Measurements from ENCODE around the gene SORL1. TPM values are rescaled to one million over a fixed set of nuclear protein-coding genes. Genes with fewer than 3 reads are reported as not detected.

Gene SORL1
- total and polyA plus RNA-seq, 2 of the 8 experiments (the other 6 are each of a cell fraction or from before 2014, with no cell fraction given), result 38.1 to 65.5 TPM

GRCh38 chr11:121478226-121478894, 26.2 kb downstream of the SORL1 start:
- Histone ChIP-seq H3K4me2 (ENCODE audit: insufficient read depth in 1 of 2, low read depth in 2 of 2, low read length in 2 of 2) (peak overlapping the region; percentile 58 to 69), H3K4me3 (ENCODE audit: extremely low read depth in 1 of 4, insufficient read depth in 2 of 4, low read depth in 3 of 4, low read length in 4 of 4) (0 out of 8 replicates have a peak overlapping the region, but pooled peaks of 1 of the 4 experiments have one; percentile 43), H3K79me2 (ENCODE audit: control insufficient read depth in 1 of 2, insufficient read depth in 2 of 2, low read length in 2 of 2) (peaks cover 0 to 35% of the 10 kb centered on the region in 2 experiments; a peak in 2 of 4 replicates), H2BK5ac (ENCODE audit: low read depth, low read length) (peak overlapping the region; percentile 100), H3K14ac (ENCODE audit: insufficient read length) (peak overlapping the region; percentile 91), H4K20me1 (replicated peaks in 1 of 2; ENCODE audit: control insufficient read depth in 1 of 2, insufficient read depth in 2 of 2, low read length in 2 of 2) (peaks cover 0 to 4% of the 10 kb centered on the region in 2 experiments), H2AK5ac (ENCODE audit: low read depth, low read length) (peak overlapping the region; percentile 100), H3K4me1 (replicated peaks in 1 of 4; ENCODE audit: control insufficient read depth in 3 of 4, insufficient read depth in 4 of 4, low read length in 3 of 4) (peaks cover 16 to 34% (median 28%) of the 10 kb centered on the region in 4 experiments), H3K27me3 (replicated peaks in 1 of 4; ENCODE audit: control insufficient read depth in 3 of 4, extremely low read depth in 1 of 4, insufficient read depth in 3 of 4, low read length in 3 of 4) (no peaks in the 10 kb centered on the region), H3K27ac (ENCODE audit: low read depth, low read length) (peak overlapping the region; percentile 86), H4K8ac (ENCODE audit: extremely low read depth, insufficient read depth, low read length) (no peak overlapping the region), H3K4ac (replicated peaks; ENCODE audit: insufficient read length, low read depth, low read length) (peak overlapping the region; percentile 99), H3K79me1 (ENCODE audit: low read depth, low read length) (peaks cover 15% of the 10 kb centered on the region), H3K9ac (replicated peaks in 1 of 4; ENCODE audit: extremely low read depth in 1 of 4, low read depth in 3 of 4, low read length in 3 of 4) (peak overlapping the region in 2 of 4 experiments; percentile 16 to 57; a peak in 3 of 7 replicates), H3K23me2 (ENCODE audit: low read depth, low read length) (peaks cover 7% of the 10 kb centered on the region), H4K5ac (ENCODE audit: insufficient read length, low read depth, low read length) (peak overlapping the region; percentile 84), H2BK120ac (replicated peaks; ENCODE audit: low read depth, low read length) (peak overlapping the region; percentile 99), H3K9me3 (ENCODE audit: insufficient read depth in 2 of 2, low read depth in 1 of 2, low read length in 1 of 2) (no peaks in the 10 kb centered on the region), H2AFZ (ENCODE audit: low read length) (no peak overlapping the region), H3K18ac (ENCODE audit: extremely low read depth, low read length) (peak overlapping the region; percentile 99), H2BK12ac (ENCODE audit: low read depth, low read length) (peak overlapping the region; percentile 100), H3K36me3 (ENCODE audit: control insufficient read depth in 2 of 4, insufficient read depth in 4 of 4, low read length in 3 of 4) (peaks cover 0 to 8% (median 4%) of the 10 kb centered on the region in 4 experiments; a peak in 3 of 8 replicates), H2BK15ac (ENCODE audit: low read length) (peak overlapping the region; percentile 100), H4K91ac (replicated peaks; ENCODE audit: insufficient read length, low read length) (peak overlapping the region; percentile 100), H2BK20ac (ENCODE audit: low read length) (peak overlapping the region; percentile 100), H3K23ac (ENCODE audit: insufficient read length) (peak overlapping the region; percentile 98), H3K56ac (replicated peaks; ENCODE audit: insufficient read length, low read depth, low read length) (peak overlapping the region; percentile 89)
- 86% methylated on average over 18 of the region's 18 CpGs; no CpG with 5 or more reads in 1 of the 2 experiments for WGBS, 2 experiments (ENCODE audit: extremely low coverage in 1 of 2, insufficient coverage in 1 of 2, insufficient read length in 1 of 2, insufficient replicate concordance in 2 of 2, low coverage in 1 of 2, low lambda C conversion rate in 2 of 2, missing lambda C conversion rate in 1 of 2)
- POLR2A ChIA-PET (ENCODE audit: partially characterized antibody), result no interaction called here
- CTCF ChIA-PET (ENCODE audit: partially characterized antibody), result interaction anchor here (0.6 to 1.7 kb wide), 4 partner anchors 11 to 419 kb away, joined by 3 to 4 read pairs (median 4); no protein-coding TSS in a partner anchor
- FAIRE-seq, result no peak
- TF ChIP-seq SP1 (IDR thresholded peaks at IDR 0.05; ENCODE audit: low read depth, low read length) (no peak), CTBP2 (IDR thresholded peaks at IDR 0.05; ENCODE audit: borderline replicate concordance, insufficient read depth, insufficient read length, low read length) (no peak), EGR1 (IDR thresholded peaks at IDR 0.05; ENCODE audit: borderline replicate concordance, low read depth, low read length) (no peak), CEBPB (IDR thresholded peaks at IDR 0.05; ENCODE audit: low read depth, low read length) (no peak), HDAC2 (IDR thresholded peaks at IDR 0.05; ENCODE audit: borderline replicate concordance in 1 of 2, low read depth in 2 of 2, low read length in 2 of 2) (no peak), CREB1 (IDR thresholded peaks at IDR 0.05) (no peak), SIN3A (conservative IDR thresholded peaks at IDR 0.05 in 1 of 2, IDR thresholded peaks at IDR 0.05 in 1 of 2; ENCODE audit: low read depth in 1 of 2, low read length in 2 of 2) (no peak), RXRA (IDR thresholded peaks at IDR 0.05; ENCODE audit: insufficient read depth, low read depth, low read length) (no peak), BRCA1 (IDR thresholded peaks at IDR 0.05; ENCODE audit: low read depth, low read length) (no peak), CBX8 (IDR thresholded peaks at IDR 0.05; ENCODE audit: borderline replicate concordance, low read depth, low read length) (no peak), SIX5 (IDR thresholded peaks at IDR 0.05; ENCODE audit: low read depth, low read length) (no peak), TBP (IDR thresholded peaks at IDR 0.05; ENCODE audit: low read depth, low read length) (no peak), JUND (IDR thresholded peaks at IDR 0.05; ENCODE audit: low read length) (no peak)
- DNase-seq (ENCODE audit: low read depth in 1 of 2, low spot score in 2 of 2), result no peak

Measured in H1 (cell line).